ENCODE data around the gene VTI1A. TPM values are rescaled to one million over a fixed set of nuclear protein-coding genes. Genes with fewer than 3 reads are reported as not detected.

VTI1A gene
- total and polyA plus RNA-seq, 2 experiments from 2014 or later, result 26.8 to 31.0 TPM

DNA sequence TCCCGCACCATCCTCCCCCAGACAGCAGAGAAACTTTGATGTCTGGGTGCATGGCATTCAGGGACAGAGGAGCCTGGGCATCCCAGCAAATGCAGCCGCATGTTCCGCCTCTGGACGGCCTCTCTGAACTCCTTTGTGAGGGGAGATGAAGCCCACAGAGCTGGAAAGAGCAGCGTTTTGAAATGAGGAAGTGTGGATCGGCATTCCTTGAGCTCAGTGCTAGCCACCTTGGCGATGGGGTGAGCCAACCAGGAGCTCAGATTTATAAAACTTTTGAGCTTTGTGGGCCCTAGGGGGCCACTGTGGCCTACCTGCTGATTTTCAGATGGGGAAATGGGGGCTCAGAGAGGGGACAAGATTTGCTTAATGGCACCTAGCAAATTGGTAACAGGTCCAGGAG, 376.6 kb downstream of the VTI1A start:
- ATAC-seq, result no peak
- Mint-ChIP-seq H3K4me3 (no peak overlapping the region), H3K27me3 (ENCODE audit: insufficient read depth, low read depth, poor library complexity) (peaks cover 5% of the 10 kb centered on the region)

More for the DNA sequence above, 376.6 kb downstream of the VTI1A start:
- Histone ChIP-seq H3K4me3 (no peak overlapping the region), H3K9me2 (ENCODE audit: insufficient read depth) (peaks cover 4% of the 10 kb centered on the region), H3K4me2 (no peak overlapping the region), H3K36me3 (ENCODE audit: insufficient read depth) (no peaks in the 10 kb centered on the region), H3K27me3 (ENCODE audit: insufficient read depth) (no peaks in the 10 kb centered on the region), H3K27ac (ENCODE audit: low read depth) (no peak overlapping the region), H3K4me1 (ENCODE audit: insufficient read depth) (0 out of 2 replicates have a peak, but pooled peaks cover 5% of the 10 kb centered on the region), H4K20me1 (replicated peaks; ENCODE audit: insufficient read depth) (no peaks in the 10 kb centered on the region), H3F3A (replicated peaks; ENCODE audit: low read depth) (no peaks in the 10 kb centered on the region; the same call in 1 of the 2 replicates), H3K79me2 (replicated peaks; ENCODE audit: insufficient read depth) (no peaks in the 10 kb centered on the region), H2AFZ (no peak overlapping the region; the same call in 1 of the 2 replicates)
- no peak overlapping the region for H3K27ac Mint-ChIP-seq
- no peaks in the 10 kb centered on the region for H3K36me3 Mint-ChIP-seq (ENCODE audit: low read depth)
- H3K4me1 Mint-ChIP-seq, result peaks cover 20% of the 10 kb centered on the region
- H3K9me3 Mint-ChIP-seq, result no peaks in the 10 kb centered on the region
- DNase-seq (ENCODE audit: low spot score), result no peak
- TF ChIP-seq ZNF331 (CRISPR knock-in tag; IDR thresholded peaks at IDR 0.05; ENCODE audit: low read depth), result no peak
- TF ChIP-seq NANOG (IDR thresholded peaks at IDR 0.05; ENCODE audit: borderline replicate concordance), result no peak
- TF ChIP-seq, protein P1, sequence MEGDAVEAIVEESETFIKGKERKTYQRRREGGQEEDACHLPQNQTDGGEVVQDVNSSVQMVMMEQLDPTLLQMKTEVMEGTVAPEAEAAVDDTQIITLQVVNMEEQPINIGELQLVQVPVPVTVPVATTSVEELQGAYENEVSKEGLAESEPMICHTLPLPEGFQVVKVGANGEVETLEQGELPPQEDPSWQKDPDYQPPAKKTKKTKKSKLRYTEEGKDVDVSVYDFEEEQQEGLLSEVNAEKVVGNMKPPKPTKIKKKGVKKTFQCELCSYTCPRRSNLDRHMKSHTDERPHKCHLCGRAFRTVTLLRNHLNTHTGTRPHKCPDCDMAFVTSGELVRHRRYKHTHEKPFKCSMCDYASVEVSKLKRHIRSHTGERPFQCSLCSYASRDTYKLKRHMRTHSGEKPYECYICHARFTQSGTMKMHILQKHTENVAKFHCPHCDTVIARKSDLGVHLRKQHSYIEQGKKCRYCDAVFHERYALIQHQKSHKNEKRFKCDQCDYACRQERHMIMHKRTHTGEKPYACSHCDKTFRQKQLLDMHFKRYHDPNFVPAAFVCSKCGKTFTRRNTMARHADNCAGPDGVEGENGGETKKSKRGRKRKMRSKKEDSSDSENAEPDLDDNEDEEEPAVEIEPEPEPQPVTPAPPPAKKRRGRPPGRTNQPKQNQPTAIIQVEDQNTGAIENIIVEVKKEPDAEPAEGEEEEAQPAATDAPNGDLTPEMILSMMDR (conservative IDR thresholded peaks at IDR 0.05; ENCODE audit: low read depth in 2 of 2), result no peak
- no peak for TF ChIP-seq EZH2phosphoT487 (IDR thresholded peaks at IDR 0.05; ENCODE audit: unreplicated experiment)
- no peak for TF ChIP-seq EZH2 (IDR thresholded peaks at IDR 0.05; ENCODE audit: low read depth, unreplicated experiment)
- TF ChIP-seq CREB1 (CRISPR knock-in tag; IDR thresholded peaks at IDR 0.05; ENCODE audit: low read depth), result no peak
- TF ChIP-seq, protein P2, sequence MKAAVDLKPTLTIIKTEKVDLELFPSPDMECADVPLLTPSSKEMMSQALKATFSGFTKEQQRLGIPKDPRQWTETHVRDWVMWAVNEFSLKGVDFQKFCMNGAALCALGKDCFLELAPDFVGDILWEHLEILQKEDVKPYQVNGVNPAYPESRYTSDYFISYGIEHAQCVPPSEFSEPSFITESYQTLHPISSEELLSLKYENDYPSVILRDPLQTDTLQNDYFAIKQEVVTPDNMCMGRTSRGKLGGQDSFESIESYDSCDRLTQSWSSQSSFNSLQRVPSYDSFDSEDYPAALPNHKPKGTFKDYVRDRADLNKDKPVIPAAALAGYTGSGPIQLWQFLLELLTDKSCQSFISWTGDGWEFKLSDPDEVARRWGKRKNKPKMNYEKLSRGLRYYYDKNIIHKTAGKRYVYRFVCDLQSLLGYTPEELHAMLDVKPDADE (IDR thresholded peaks at IDR 0.05), result no peak
- TF ChIP-seq, protein P3, sequence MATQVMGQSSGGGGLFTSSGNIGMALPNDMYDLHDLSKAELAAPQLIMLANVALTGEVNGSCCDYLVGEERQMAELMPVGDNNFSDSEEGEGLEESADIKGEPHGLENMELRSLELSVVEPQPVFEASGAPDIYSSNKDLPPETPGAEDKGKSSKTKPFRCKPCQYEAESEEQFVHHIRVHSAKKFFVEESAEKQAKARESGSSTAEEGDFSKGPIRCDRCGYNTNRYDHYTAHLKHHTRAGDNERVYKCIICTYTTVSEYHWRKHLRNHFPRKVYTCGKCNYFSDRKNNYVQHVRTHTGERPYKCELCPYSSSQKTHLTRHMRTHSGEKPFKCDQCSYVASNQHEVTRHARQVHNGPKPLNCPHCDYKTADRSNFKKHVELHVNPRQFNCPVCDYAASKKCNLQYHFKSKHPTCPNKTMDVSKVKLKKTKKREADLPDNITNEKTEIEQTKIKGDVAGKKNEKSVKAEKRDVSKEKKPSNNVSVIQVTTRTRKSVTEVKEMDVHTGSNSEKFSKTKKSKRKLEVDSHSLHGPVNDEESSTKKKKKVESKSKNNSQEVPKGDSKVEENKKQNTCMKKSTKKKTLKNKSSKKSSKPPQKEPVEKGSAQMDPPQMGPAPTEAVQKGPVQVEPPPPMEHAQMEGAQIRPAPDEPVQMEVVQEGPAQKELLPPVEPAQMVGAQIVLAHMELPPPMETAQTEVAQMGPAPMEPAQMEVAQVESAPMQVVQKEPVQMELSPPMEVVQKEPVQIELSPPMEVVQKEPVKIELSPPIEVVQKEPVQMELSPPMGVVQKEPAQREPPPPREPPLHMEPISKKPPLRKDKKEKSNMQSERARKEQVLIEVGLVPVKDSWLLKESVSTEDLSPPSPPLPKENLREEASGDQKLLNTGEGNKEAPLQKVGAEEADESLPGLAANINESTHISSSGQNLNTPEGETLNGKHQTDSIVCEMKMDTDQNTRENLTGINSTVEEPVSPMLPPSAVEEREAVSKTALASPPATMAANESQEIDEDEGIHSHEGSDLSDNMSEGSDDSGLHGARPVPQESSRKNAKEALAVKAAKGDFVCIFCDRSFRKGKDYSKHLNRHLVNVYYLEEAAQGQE (IDR thresholded peaks at IDR 0.05; ENCODE audit: unreplicated experiment), result no peak
- no peak for TF ChIP-seq JUNB (IDR thresholded peaks at IDR 0.05; ENCODE audit: unreplicated experiment)
- no peak for TF ChIP-seq STAT1 (IDR thresholded peaks at IDR 0.05; ENCODE audit: unreplicated experiment)
- no peak for TF ChIP-seq POLR2AphosphoS5 (IDR thresholded peaks at IDR 0.05; ENCODE audit: low read depth)
- no peak for TF ChIP-seq ZNF114 (CRISPR knock-in tag; IDR thresholded peaks at IDR 0.05)
- TF ChIP-seq, protein P4, sequence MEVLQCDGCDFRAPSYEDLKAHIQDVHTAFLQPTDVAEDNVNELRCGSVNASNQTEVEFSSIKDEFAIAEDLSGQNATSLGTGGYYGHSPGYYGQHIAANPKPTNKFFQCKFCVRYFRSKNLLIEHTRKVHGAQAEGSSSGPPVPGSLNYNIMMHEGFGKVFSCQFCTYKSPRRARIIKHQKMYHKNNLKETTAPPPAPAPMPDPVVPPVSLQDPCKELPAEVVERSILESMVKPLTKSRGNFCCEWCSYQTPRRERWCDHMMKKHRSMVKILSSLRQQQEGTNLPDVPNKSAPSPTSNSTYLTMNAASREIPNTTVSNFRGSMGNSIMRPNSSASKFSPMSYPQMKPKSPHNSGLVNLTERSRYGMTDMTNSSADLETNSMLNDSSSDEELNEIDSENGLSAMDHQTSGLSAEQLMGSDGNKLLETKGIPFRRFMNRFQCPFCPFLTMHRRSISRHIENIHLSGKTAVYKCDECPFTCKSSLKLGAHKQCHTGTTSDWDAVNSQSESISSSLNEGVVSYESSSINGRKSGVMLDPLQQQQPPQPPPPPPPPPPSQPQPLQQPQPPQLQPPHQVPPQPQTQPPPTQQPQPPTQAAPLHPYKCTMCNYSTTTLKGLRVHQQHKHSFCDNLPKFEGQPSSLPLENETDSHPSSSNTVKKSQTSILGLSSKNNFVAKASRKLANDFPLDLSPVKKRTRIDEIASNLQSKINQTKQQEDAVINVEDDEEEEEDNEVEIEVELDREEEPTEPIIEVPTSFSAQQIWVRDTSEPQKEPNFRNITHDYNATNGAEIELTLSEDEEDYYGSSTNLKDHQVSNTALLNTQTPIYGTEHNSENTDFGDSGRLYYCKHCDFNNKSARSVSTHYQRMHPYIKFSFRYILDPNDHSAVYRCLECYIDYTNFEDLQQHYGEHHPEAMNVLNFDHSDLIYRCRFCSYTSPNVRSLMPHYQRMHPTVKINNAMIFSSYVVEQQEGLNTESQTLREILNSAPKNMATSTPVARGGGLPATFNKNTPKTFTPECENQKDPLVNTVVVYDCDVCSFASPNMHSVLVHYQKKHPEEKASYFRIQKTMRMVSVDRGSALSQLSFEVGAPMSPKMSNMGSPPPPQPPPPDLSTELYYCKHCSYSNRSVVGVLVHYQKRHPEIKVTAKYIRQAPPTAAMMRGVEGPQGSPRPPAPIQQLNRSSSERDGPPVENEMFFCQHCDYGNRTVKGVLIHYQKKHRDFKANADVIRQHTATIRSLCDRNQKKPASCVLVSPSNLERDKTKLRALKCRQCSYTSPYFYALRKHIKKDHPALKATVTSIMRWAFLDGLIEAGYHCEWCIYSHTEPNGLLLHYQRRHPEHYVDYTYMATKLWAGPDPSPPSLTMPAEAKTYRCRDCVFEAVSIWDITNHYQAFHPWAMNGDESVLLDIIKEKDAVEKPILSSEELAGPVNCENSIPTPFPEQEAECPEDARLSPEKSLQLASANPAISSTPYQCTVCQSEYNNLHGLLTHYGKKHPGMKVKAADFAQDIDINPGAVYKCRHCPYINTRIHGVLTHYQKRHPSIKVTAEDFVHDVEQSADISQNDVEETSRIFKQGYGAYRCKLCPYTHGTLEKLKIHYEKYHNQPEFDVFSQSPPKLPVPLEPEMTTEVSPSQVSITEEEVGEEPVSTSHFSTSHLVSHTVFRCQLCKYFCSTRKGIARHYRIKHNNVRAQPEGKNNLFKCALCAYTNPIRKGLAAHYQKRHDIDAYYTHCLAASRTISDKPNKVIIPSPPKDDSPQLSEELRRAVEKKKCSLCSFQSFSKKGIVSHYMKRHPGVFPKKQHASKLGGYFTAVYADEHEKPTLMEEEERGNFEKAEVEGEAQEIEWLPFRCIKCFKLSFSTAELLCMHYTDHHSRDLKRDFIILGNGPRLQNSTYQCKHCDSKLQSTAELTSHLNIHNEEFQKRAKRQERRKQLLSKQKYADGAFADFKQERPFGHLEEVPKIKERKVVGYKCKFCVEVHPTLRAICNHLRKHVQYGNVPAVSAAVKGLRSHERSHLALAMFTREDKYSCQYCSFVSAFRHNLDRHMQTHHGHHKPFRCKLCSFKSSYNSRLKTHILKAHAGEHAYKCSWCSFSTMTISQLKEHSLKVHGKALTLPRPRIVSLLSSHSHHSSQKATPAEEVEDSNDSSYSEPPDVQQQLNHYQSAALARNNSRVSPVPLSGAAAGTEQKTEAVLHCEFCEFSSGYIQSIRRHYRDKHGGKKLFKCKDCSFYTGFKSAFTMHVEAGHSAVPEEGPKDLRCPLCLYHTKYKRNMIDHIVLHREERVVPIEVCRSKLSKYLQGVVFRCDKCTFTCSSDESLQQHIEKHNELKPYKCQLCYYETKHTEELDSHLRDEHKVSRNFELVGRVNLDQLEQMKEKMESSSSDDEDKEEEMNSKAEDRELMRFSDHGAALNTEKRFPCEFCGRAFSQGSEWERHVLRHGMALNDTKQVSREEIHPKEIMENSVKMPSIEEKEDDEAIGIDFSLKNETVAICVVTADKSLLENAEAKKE (CRISPR knock-in tag; IDR thresholded peaks at IDR 0.05), result no peak
